ENCODE data around the gene RAB6B.

RAB6B gene

GRCh38 chr3:133882986-133883586, 12.6 kb downstream of the RAB6B start:
- Histone ChIP-seq H3K27me3 (ENCODE audit: control insufficient read depth, insufficient read depth, low read length) (peaks cover 37% of the 10 kb centered on the region), H3K9me3 (replicated peaks; ENCODE audit: low read length) (no peaks in the 10 kb centered on the region), H3K9ac (ENCODE audit: low read depth, low read length) (no peak overlapping the region), H3K4me2 (ENCODE audit: low read length) (no peak overlapping the region), H3K36me3 (ENCODE audit: insufficient read depth, low read length) (no peaks in the 10 kb centered on the region), H3K4me1 (ENCODE audit: control insufficient read depth, insufficient read depth, low read length) (no peaks in the 10 kb centered on the region), H3K4me3 (ENCODE audit: low read length) (no peak overlapping the region)

DNA sequence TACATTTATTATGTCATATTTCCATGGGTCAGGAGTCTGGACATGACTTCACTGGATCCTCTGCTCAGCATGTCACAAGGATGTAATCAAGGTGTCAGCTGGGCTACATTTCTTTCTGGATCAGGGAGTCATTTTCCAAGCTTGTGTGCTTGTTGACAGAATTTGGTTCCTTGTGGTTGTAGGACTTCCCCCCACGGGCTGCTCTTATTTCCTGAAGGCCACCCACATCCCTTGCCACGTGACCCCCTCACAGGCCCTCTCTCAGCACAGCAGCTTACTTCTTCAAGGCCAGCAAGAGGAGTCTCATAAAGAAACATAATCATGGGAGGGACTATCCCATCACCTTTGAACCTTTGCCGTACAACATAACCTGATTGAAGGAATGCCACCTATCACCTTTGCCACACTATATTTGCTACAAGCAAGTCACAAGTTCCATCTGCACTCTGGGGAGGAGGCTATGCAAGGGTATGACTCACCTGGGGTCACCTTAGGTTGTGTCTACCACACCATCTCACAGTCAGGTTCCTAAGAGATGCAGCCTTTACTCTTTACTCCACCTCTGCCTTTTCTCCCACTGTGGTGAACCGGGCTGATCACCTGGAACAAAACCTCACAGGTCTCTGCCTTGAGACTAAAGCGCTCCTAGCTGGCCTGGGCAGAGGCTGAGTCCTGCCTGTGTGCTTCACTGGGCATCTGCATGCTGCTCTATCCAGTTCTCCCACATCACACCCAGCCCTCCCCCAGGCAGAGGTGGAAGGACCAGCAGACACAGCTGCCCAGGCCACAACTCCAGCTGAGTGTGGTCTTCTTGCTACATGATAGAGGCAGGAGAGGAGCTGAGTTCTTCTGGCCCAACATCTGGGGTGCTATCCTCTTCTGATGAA, 13.5 kb downstream of the RAB6B start:
- Histone ChIP-seq H3K4me3 (ENCODE audit: low read length) (no peak overlapping the region), H3K27me3 (ENCODE audit: control insufficient read depth, insufficient read depth, low read length) (peaks cover 38% of the 10 kb centered on the region), H3K9me3 (replicated peaks; ENCODE audit: low read length) (no peaks in the 10 kb centered on the region), H3K4me2 (ENCODE audit: low read length) (no peak overlapping the region), H3K36me3 (ENCODE audit: insufficient read depth, low read length) (no peaks in the 10 kb centered on the region), H3K4me1 (ENCODE audit: control insufficient read depth, insufficient read depth, low read length) (no peaks in the 10 kb centered on the region), H3K9ac (ENCODE audit: low read depth, low read length) (no peak overlapping the region)

GRCh38 chr3:133881492-133881891, 14.2 kb downstream of the RAB6B start:
- Histone ChIP-seq H3K4me1 (ENCODE audit: control insufficient read depth, insufficient read depth, low read length) (no peaks in the 10 kb centered on the region), H3K36me3 (ENCODE audit: insufficient read depth, low read length) (no peaks in the 10 kb centered on the region), H3K27me3 (ENCODE audit: control insufficient read depth, insufficient read depth, low read length) (peaks cover 42% of the 10 kb centered on the region), H3K4me3 (ENCODE audit: low read length) (no peak overlapping the region), H3K9ac (ENCODE audit: low read depth, low read length) (no peak overlapping the region), H3K4me2 (ENCODE audit: low read length) (no peak overlapping the region), H3K9me3 (replicated peaks; ENCODE audit: low read length) (no peaks in the 10 kb centered on the region)

DNA sequence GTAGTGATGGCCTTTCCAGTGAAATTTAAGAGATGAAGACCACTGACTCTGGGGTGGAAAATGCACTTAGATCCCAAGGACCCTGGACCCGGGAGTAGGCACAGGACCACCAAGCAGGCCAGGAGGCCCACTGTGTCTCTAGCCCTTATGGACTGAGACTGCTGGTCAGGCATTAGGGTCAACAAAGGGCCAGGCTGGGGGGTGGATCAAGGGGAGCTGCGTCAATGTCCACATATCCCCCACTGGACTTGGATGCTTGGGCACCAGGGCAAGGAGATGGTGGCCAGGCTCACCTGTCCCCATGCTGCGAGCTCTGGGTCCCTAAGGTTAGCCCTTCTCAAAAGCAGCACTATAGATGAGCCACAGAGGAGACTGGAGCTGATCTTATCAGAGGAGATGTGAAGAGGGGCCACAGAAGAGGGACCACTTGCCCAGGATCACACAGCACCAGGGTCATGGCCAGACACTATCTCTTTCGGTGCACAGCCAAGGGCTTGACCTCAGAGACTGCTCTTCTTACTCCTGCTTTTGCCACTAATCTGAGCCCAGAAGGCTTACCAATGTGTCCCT, 14.7 kb downstream of the RAB6B start:
- Histone ChIP-seq H3K27me3 (ENCODE audit: control insufficient read depth, insufficient read depth, low read length) (peaks cover 37% of the 10 kb centered on the region), H3K9me3 (replicated peaks; ENCODE audit: low read length) (no peaks in the 10 kb centered on the region), H3K4me2 (ENCODE audit: low read length) (no peak overlapping the region), H3K36me3 (ENCODE audit: insufficient read depth, low read length) (no peaks in the 10 kb centered on the region), H3K9ac (ENCODE audit: low read depth, low read length) (no peak overlapping the region), H3K4me1 (ENCODE audit: control insufficient read depth, insufficient read depth, low read length) (no peaks in the 10 kb centered on the region), H3K4me3 (ENCODE audit: low read length) (no peak overlapping the region)

DNA sequence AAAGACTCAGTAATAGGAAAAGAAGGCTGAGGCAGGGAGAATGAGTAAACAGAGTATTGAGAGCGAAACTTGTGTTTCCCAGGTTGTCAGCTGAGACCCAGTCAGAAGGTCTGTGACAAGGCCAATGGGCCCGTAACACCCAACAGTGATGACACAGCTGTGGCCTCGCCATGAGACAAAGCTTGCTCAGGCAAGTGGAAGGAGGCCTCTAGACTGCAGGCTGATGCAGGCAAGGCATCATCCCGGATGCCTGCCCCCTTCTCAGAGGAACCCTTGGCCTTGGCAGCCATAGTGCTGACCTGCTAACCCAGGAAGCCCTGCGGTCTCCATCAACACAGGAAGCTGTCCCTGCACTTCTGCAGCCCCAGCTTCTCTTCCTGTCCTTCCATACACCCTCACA, 15.4 kb downstream of the RAB6B start:
- Histone ChIP-seq H3K4me1 (ENCODE audit: control insufficient read depth, insufficient read depth, low read length) (no peaks in the 10 kb centered on the region), H3K9me3 (replicated peaks; ENCODE audit: low read length) (no peaks in the 10 kb centered on the region), H3K9ac (ENCODE audit: low read depth, low read length) (no peak overlapping the region), H3K4me2 (ENCODE audit: low read length) (no peak overlapping the region), H3K4me3 (ENCODE audit: low read length) (no peak overlapping the region), H3K27me3 (ENCODE audit: control insufficient read depth, insufficient read depth, low read length) (peaks cover 34% of the 10 kb centered on the region), H3K36me3 (ENCODE audit: insufficient read depth, low read length) (no peaks in the 10 kb centered on the region)

- Histone ChIP-seq H3K27me3 (ENCODE audit: control insufficient read depth, insufficient read depth, low read length) (peaks cover 19% of the 10 kb centered on the region), H3K36me3 (ENCODE audit: insufficient read depth, low read length) (no peaks in the 10 kb centered on the region)
These were observed 17.2 kb downstream of the RAB6B start for GRCh38 chr3:133878518-133878917.

GRCh38 chr3:133877221-133877620, 18.5 kb downstream of the RAB6B start:
- no peaks in the 10 kb centered on the region for H3K36me3 ChIP-seq (ENCODE audit: insufficient read depth, low read length)

More at GRCh38 chr3:133878518-133878917, 17.2 kb downstream of the RAB6B start:
- H3K4me3 ChIP-seq (ENCODE audit: low read length) = no peak overlapping the region
- H3K9me3 ChIP-seq (replicated peaks; ENCODE audit: low read length) = no peaks in the 10 kb centered on the region
- no peak overlapping the region for H3K4me2 ChIP-seq (ENCODE audit: low read length)
- no peaks in the 10 kb centered on the region for H3K4me1 ChIP-seq (ENCODE audit: control insufficient read depth, insufficient read depth, low read length)
- H3K9ac ChIP-seq (ENCODE audit: low read depth, low read length) = no peak overlapping the region

DNA sequence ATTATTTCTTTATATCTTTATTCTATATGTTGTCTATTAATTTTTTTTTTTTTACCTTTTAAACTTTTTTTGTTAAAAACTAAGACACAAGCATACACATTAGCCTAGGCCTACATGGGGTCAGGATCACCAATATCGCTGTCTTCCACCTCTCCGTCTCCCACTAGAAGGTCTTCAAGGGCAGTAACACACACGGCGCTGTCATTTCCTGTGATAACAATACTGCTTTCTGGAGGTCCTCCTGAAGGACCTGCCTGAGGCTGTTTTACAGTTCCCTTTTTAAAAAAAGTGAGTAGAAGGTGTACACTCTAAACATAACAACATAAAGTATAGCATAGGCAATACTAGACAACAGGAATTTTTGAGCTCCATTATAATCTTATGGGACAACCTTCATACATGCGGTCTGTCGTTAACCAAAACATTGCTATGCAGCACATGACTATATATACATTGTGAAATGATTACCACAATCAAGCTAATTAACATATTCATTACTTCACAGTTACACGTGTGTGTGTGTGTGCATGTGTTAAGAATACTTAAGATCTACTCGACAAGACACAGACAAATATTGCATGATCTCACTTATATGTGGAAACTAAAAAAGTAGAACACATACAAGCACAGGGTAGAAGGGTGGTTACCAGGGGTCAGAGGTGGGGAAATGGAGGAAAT, 20.8 kb downstream of the RAB6B start:
- Histone ChIP-seq H3K4me3 (ENCODE audit: low read length) (no peak overlapping the region), H3K4me1 (ENCODE audit: control insufficient read depth, insufficient read depth, low read length) (no peaks in the 10 kb centered on the region), H3K9ac (ENCODE audit: low read depth, low read length) (no peak overlapping the region), H3K9me3 (replicated peaks; ENCODE audit: low read length) (no peaks in the 10 kb centered on the region), H3K4me2 (ENCODE audit: low read length) (no peak overlapping the region), H3K36me3 (ENCODE audit: insufficient read depth, low read length) (no peaks in the 10 kb centered on the region), H3K27me3 (ENCODE audit: control insufficient read depth, insufficient read depth, low read length) (peaks cover 35% of the 10 kb centered on the region)

More at GRCh38 chr3:133877221-133877620, 18.5 kb downstream of the RAB6B start:
- Histone ChIP-seq H3K9me3 (replicated peaks; ENCODE audit: low read length) (no peaks in the 10 kb centered on the region), H3K4me1 (ENCODE audit: control insufficient read depth, insufficient read depth, low read length) (no peaks in the 10 kb centered on the region), H3K9ac (ENCODE audit: low read depth, low read length) (no peak overlapping the region), H3K4me3 (ENCODE audit: low read length) (no peak overlapping the region), H3K27me3 (ENCODE audit: control insufficient read depth, insufficient read depth, low read length) (peaks cover 18% of the 10 kb centered on the region), H3K4me2 (ENCODE audit: low read length) (no peak overlapping the region)

- no peaks in the 10 kb centered on the region for H3K9me3 ChIP-seq (replicated peaks; ENCODE audit: low read length)
- no peak overlapping the region for H3K9ac ChIP-seq (ENCODE audit: low read depth, low read length)
- no peak overlapping the region for H3K4me2 ChIP-seq (ENCODE audit: low read length)
- H3K4me1 ChIP-seq (ENCODE audit: control insufficient read depth, insufficient read depth, low read length) = no peaks in the 10 kb centered on the region
- peaks cover 39% of the 10 kb centered on the region for H3K27me3 ChIP-seq (ENCODE audit: control insufficient read depth, insufficient read depth, low read length)
- H3K36me3 ChIP-seq (ENCODE audit: insufficient read depth, low read length) = no peaks in the 10 kb centered on the region
- no peak overlapping the region for H3K4me3 ChIP-seq (ENCODE audit: low read length)
These were observed 21.3 kb downstream of the RAB6B start for GRCh38 chr3:133874344-133874743.

- Histone ChIP-seq H3K9ac (ENCODE audit: low read depth, low read length) (no peak overlapping the region), H3K36me3 (ENCODE audit: insufficient read depth, low read length) (no peaks in the 10 kb centered on the region), H3K9me3 (replicated peaks; ENCODE audit: low read length) (no peaks in the 10 kb centered on the region), H3K4me2 (ENCODE audit: low read length) (no peak overlapping the region), H3K4me3 (ENCODE audit: low read length) (no peak overlapping the region), H3K27me3 (ENCODE audit: control insufficient read depth, insufficient read depth, low read length) (peaks cover 47% of the 10 kb centered on the region), H3K4me1 (ENCODE audit: control insufficient read depth, insufficient read depth, low read length) (no peaks in the 10 kb centered on the region)
These were observed 22.9 kb downstream of the RAB6B start for GRCh38 chr3:133872781-133873180.

GRCh38 chr3:133872161-133872560, 23.5 kb downstream of the RAB6B start:
- no peak overlapping the region for H3K4me2 ChIP-seq (ENCODE audit: low read length)
- H3K27me3 ChIP-seq (ENCODE audit: control insufficient read depth, insufficient read depth, low read length) = peaks cover 52% of the 10 kb centered on the region
- no peak overlapping the region for H3K4me3 ChIP-seq (ENCODE audit: low read length)
- no peaks in the 10 kb centered on the region for H3K9me3 ChIP-seq (replicated peaks; ENCODE audit: low read length)
- H3K4me1 ChIP-seq (ENCODE audit: control insufficient read depth, insufficient read depth, low read length) = no peaks in the 10 kb centered on the region
- no peak overlapping the region for H3K9ac ChIP-seq (ENCODE audit: low read depth, low read length)
- H3K36me3 ChIP-seq (ENCODE audit: insufficient read depth, low read length) = no peaks in the 10 kb centered on the region

All from skeletal muscle satellite cell (primary cell).